Type B pancreatic cell (in vitro differentiated cells): Measurements from ENCODE around the gene NTN3. TPM values are rescaled to one million over a fixed set of nuclear protein-coding genes. Genes with fewer than 3 reads are reported as not detected.

ENCODE experiments used
- DNase-seq: peaks from one replicate; pipeline ENCODE4 v3.0.0; 2021; ENCODE audit warnings: mixed read lengths; ENCODE audit not compliant: unreplicated experiment; ENCODE audit errors: extremely low spot score
- H3K27ac Mint-ChIP-seq: 2 replicates; pipeline ENCODE4 v1.8.0; 2021; ENCODE audit warnings: mild to moderate bottlenecking, mixed read lengths
- H3K27me3 Mint-ChIP-seq: 2 replicates; pipeline ENCODE4 v1.8.0; 2021; ENCODE audit warnings: mixed read lengths
- H3K36me3 Mint-ChIP-seq: 2 replicates; pipeline ENCODE4 v1.8.0; 2021; ENCODE audit warnings: mixed read lengths
- H3K4me1 Mint-ChIP-seq: one replicate; pipeline ENCODE4 v1.8.0; 2021; ENCODE audit warnings: mixed read lengths; ENCODE audit not compliant: unreplicated experiment
- H3K4me3 Mint-ChIP-seq: 2 replicates; pipeline ENCODE4 v1.8.0; 2021; ENCODE audit warnings: mild to moderate bottlenecking, mixed read lengths
- H3K9me3 Mint-ChIP-seq: 2 replicates; pipeline ENCODE4 v1.8.0; 2021; ENCODE audit warnings: mixed read lengths
- CTCF ChIP-seq: fragments of 200-600 bp; sonication (generic); conservative IDR thresholded peaks from 2 replicates; pipeline ENCODE4 v1.5.0; 2021; ENCODE audit warnings: antibody characterized with exemption, mild to moderate bottlenecking
- total RNA-seq: library from RNA; stranded (reverse); gene quantifications from 2 replicates; pipeline ENCODE4 v1.2.1, GENCODE V29; 2021; ENCODE audit warnings: low replicate concordance

The NTN3 gene
- total RNA-seq, 1 donor from 2014 or later = 4.5 TPM

- Mint-ChIP-seq H3K27me3 (peaks cover 9% of the 10 kb centered on the region), H3K9me3 (no peaks in the 10 kb centered on the region), H3K4me1 (peaks cover 10% of the 10 kb centered on the region), H3K4me3 (no peak overlapping the region), H3K36me3 (no peaks in the 10 kb centered on the region), H3K27ac (peak overlapping the region; percentile 26)
- no peak for DNase-seq
- peak; percentile 64 for TF ChIP-seq CTCF
Observed at GRCh38 chr16:2465653-2466415, 5.3 kb upstream of the NTN3 start.

DNA sequence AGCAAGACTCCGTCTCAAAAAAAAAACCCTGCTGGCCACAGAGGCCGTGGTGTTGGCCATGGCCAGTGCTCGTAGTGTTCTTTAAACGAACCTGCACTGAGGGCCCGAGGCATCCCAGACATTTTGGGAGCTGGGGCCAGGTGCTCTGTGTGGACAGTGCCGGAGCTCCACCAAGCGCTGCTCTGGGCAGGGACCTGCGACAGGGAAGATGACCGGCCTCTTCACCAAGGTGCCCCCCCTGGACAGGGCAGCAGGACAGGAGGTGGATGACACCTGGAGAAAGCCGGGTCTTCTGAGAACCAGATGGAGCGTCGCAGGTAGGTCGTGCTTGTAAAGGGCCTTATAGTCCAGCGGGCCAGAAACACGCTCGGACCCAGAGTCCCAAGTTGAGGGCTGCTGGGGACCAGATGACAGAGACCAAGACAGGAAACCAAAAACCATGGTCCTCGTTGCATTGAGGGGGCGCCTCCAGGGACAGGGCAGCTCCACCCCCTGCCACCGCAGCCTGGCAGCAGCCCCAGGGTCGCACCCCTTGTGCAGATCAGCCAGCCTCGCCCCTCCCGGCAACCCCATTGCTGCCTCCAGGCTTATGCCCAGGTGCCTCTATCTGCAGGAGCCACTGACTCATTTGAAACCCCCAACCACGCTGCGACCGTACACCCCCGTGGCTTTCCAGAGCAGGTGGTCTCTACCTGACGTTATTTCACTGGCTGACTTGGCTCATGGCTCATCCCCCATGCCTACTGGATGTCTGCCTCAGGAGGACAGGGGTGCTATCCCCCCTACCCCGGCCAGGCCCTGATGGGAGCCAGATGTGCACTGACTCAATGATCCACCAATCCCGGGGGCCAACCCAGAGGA, 4.2 kb upstream of the NTN3 start:
- TF ChIP-seq CTCF = no peak
- peaks cover 9% of the 10 kb centered on the region for H3K27me3 Mint-ChIP-seq
- no peak overlapping the region for H3K27ac Mint-ChIP-seq
- no peak for DNase-seq
- no peaks in the 10 kb centered on the region for H3K9me3 Mint-ChIP-seq
- H3K4me3 Mint-ChIP-seq = peak overlapping the region; percentile 60
- H3K4me1 Mint-ChIP-seq = peaks cover 10% of the 10 kb centered on the region
- H3K36me3 Mint-ChIP-seq = no peaks in the 10 kb centered on the region

- Mint-ChIP-seq H3K4me1 (peaks cover 10% of the 10 kb centered on the region), H3K4me3 (peak overlapping the region; percentile 60), H3K27me3 (peaks cover 9% of the 10 kb centered on the region), H3K27ac (no peak overlapping the region), H3K9me3 (no peaks in the 10 kb centered on the region), H3K36me3 (no peaks in the 10 kb centered on the region)
- no peak for DNase-seq
- peak; percentile 42 for TF ChIP-seq CTCF
Observed at GRCh38 chr16:2467528-2468232, 3.4 kb upstream of the NTN3 start.

- no peak for DNase-seq
- peaks cover 9% of the 10 kb centered on the region for H3K27me3 Mint-ChIP-seq
- peak overlapping the region; percentile 78 for H3K4me3 Mint-ChIP-seq
- H3K4me1 Mint-ChIP-seq = peaks cover 10% of the 10 kb centered on the region
- no peak for TF ChIP-seq CTCF
- peak overlapping the region; percentile 31 for H3K27ac Mint-ChIP-seq
- no peaks in the 10 kb centered on the region for H3K9me3 Mint-ChIP-seq
- H3K36me3 Mint-ChIP-seq = no peaks in the 10 kb centered on the region
Observed at GRCh38 chr16:2468233-2468724, 2.8 kb upstream of the NTN3 start.

GRCh38 chr16:2468725-2469398, 2.2 kb upstream of the NTN3 start:
- peak overlapping the region; percentile 31 for H3K27ac Mint-ChIP-seq
- H3K4me3 Mint-ChIP-seq = peak overlapping the region; percentile 78
- TF ChIP-seq CTCF = no peak
- peaks cover 10% of the 10 kb centered on the region for H3K4me1 Mint-ChIP-seq
- peaks cover 9% of the 10 kb centered on the region for H3K27me3 Mint-ChIP-seq
- no peak for DNase-seq
- H3K36me3 Mint-ChIP-seq = no peaks in the 10 kb centered on the region
- no peaks in the 10 kb centered on the region for H3K9me3 Mint-ChIP-seq
